Left ventricle myocardium superior (tissue), 1 donor: ENCODE results near the gene EMX2. TPM values are rescaled to one million over a fixed set of nuclear protein-coding genes. Genes with fewer than 3 reads are reported as not detected.

ENCODE experiments used
- ATAC-seq: fragments of 200-7000 bp; cut with Tn5 transposase; one replicate; pipeline ENCODE4 v1.9.1; 2020; ENCODE audit warnings: mild to moderate bottlenecking, moderate library complexity
- DNase-seq: peaks from one replicate; pipeline ENCODE4 v3.0.0-alpha.2; 2020
- intact Hi-C: fragments of 100-400 bp; cut with micrococcal nuclease; formaldehyde crosslinking; loops from one replicate; pipeline ENCODE4 v1.11.0; 2022
- total RNA-seq: library from RNA; stranded (reverse); fragmentation: NEBNext Ultra II Directional; extraction: Animal tissue kit (Norgen Biotek cat#: 25700); gene quantifications from one replicate; pipeline ENCODE4 v1.2.1, GENCODE V29; 2021
- donor health status: DM: no; HTN: yes; CAD: no; lungs with severe emphysema.

The EMX2 gene
- total RNA-seq, 1 donor from 2014 or later, result 0.42 TPM

DNA sequence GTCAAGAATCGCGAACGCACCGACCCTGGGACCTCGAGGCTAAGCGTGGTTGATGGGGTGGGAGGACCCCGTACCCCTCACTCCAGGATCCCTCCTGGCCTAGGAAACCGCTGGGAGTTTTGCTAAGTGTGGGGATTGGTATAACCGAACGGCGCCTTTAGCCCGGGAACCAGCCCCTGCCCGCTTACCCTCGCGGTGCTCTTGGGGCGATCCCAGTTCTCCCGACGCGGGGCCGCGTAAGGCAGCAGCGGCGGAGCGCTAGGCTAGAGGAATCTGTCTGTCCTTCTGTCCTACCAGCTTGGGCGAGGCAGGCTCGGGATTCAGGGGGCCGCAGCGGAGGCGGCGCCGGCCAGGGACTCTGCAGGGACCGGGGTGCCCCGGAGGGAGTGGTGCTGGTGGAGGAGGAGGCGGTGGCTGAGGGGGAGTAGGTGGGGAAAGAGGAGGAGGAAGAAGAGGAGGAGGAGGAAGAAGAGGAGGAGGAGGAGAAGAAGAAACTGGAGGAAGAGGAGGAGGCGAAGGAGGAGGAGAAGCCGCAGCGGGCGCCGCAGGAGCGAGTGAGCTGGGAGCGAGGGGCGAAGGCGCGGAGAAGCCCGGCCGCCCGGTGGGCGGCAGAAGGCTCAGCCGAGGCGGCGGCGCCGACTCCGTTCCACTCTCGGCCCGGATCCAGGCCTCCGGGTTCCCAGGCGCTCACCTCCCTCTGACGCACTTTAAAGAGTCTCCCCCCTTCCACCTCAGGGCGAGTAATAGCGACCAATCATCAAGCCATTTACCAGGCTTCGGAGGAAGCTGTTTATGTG, 439 bp upstream of the EMX2 start:
- DNase-seq (no peak), ATAC-seq (peak; percentile 39)
- intact Hi-C loops, result no loop called here

DNA sequence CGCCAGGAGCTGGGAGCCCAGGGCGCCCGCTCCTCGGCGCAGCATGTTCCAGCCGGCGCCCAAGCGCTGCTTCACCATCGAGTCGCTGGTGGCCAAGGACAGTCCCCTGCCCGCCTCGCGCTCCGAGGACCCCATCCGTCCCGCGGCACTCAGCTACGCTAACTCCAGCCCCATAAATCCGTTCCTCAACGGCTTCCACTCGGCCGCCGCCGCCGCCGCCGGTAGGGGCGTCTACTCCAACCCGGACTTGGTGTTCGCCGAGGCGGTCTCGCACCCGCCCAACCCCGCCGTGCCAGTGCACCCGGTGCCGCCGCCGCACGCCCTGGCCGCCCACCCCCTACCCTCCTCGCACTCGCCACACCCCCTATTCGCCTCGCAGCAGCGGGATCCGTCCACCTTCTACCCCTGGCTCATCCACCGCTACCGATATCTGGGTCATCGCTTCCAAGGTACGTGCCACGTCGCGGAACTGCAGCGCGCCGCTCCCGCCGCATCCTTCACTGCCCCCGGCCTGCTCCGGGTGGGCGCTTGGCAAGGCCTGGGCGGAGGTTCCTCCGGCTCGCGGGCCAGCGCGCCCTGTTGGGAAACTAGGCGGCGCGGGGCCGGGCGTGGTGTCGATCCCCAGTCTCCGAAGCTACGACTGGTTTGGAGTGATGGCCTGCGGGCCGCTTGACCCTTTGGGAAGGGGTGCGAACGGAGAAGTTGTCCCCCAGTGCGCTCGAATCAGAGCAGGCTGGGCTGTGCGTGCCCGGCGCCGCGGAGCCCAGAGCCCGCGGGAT, 868 bp downstream of the EMX2 start:
- DNase-seq (no peak), ATAC-seq (no peak)
- intact Hi-C loops, result no loop called here

DNA sequence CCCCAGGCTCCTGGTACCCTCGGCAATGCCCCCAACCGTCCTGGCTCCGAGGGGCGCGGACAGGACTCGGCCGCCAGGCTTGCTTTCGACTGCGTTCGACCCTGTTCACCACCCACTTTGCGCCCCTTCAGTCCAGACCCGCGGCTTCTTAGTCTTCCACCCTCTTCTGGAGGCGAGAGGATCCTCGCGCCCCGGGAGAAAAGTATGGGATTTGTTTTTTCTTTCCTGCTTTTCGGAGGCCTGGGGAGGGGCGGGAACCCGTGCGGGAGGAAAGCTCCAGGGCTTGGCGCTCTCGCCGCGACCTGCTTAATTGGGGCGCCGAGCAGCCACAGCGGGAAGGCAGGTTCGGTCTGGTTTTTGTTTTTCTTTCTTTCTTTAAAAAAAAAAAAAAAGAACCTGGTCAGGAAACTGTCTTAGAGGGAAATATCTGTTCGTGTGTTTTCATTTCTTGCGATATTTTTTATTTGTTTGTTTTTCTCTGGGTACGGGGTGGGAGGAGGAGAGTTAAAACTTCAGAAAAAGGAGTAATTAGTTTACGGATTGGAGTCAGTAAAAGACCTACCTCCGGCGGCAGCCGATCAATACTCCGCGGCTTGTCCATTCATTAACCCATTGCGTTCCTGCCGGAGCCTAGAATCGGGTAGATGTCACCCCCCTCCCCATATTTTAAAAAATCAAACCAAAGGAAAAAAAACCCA, 1.6 kb downstream of the EMX2 start:
- intact Hi-C loops, result no loop called here
- ATAC-seq (no peak), DNase-seq (no peak)

DNA sequence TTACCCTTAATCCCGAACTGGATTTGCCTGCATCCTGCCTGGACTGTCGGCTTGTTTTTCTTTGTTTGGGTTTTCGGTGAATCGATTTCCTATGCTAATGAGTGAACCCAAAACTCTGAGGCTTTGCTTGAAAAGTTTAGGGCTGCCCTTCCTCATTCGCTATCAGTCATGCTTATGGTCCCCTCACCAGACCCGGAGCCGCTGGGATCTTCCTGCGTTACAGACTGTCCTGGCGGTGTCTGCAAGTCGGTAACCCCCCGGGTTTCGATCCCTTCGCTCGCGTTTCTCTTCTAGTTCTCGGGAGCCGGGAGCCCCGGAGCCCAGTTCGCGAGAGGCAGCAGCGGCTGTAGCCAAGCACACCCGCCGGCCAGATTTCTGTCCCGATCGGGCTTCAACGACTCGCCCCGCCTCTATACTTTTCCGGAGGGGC, 2.2 kb downstream of the EMX2 start:
- ATAC-seq, result no peak
- DNase-seq, result no peak

DNA sequence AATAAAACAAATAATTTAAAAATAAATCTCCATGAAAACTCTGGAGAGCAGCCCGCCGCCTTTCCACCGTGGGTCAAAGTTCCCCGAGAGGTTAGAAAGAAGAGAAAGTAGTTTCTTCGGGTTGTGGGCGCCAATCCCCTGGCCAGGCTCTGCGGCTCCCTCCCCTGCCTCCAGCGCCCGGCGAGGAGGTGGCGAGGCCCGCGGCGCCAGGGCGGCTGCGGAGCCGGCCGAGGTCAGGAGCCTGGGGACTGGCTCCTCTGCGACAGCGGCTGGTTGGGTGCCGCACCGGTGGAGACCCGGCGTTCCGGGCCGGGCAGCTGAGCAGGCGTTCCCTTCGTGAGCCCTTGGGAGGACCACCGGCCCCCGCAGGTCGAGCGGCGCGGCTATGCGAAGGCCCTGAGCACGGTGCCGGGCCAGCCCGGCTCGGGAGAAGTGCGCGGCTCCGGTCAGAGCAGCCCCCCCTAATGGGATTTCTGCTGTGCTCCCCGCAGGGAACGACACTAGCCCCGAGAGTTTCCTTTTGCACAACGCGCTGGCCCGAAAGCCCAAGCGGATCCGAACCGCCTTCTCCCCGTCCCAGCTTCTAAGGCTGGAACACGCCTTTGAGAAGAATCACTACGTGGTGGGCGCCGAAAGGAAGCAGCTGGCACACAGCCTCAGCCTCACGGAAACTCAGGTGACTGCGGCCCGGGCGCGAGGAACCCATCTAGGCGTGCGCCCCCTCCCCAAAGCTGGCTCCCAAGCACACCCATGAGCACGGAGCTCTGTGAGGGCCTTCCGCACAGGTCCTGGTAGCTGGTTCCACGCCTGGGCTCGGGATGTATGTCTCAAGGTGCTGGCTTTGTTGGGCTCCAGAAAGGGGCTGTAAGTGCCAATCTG, 2.8 kb downstream of the EMX2 start:
- ATAC-seq (peak; percentile 31), DNase-seq (no peak)

More for the DNA sequence above, 2.2 kb downstream of the EMX2 start:
- intact Hi-C loops, result no loop called here

DNA sequence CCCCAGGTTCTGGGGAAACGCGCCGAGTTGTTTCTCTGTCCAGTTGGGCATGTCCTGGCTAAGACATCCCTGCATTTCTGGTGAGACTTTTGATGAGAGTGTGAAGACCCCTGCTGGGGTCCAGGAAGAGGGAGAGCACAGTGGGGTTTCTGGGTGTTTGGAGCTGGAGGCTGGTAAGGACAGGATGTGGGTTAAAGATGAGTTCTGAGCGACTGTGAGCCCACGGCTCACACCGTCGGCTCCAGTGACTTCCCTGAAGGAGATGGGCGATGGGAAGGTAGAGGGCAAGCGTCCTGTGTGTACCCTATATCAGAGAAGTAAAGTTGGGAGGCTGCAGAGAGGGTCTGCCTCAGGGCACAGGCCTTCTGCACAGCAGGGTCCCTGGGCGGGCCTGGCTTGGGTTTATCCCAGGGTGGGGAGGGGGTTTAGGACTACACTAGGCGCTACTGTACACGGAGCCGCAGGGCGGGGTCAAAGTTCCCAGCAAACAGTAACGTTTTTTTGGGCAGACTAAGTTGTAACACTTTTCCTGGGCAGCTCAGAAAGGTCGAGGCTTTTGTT, 3.6 kb downstream of the EMX2 start:
- no peak for DNase-seq
- no peak for ATAC-seq
- intact Hi-C loops, result no loop called here

More for the DNA sequence above, 2.8 kb downstream of the EMX2 start:
- intact Hi-C loops, result no loop called here

DNA sequence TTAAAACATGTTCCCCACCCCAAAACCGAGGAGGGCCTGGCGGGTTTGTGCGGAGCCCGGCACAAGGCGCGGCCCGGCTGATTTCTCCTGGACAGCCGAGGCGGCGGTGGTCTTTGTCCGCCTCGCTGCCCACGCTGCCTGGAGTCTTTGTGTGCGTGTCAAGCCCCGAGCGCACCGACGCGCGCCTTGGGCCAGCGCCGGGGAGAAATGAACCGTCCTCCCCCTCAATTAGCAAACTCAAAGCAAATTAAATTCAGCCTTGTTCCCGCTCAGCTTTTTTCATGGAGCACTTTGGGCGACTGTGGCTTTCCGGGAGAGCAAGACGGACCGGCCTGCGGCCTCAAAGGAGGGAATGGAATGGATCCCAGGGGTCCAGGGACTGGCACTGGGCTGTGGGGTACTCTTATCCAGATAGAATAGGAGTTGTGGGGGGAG, 4.1 kb downstream of the EMX2 start:
- intact Hi-C loops, result no loop called here
- DNase-seq, result no peak

DNA sequence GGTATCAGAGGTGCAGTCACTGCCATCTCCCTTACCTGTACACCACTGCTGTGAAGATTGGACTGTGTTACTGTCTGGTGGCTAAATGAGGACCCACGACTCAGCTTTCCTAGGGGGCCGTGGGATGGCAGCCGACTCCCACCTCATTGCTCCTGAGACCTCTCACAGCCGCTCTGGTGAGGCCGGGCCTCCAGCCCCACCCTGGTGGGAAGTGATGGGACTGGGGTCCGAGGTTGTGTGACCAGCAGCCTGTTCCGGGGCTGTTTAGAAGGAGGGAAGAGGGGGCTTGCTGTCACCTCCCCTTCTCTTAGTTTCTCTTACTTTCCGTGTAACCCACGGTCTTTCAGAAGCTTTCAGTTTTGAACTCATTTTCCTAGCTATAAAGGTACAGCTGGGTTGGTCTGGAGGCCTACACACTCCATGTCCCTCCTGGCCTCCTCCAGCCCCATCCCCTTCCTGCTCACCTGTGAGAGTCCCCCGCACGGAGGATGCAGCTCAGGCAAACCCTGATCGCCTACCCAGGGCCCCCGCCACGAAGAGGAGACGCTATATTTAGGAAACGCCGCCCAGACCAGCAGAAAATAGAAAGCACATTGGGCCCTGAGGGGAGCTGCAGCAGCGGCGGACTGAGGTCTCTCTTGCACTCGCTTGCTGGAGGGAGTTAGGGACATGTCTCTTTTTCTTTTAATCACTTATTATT, 4.6 kb downstream of the EMX2 start:
- ATAC-seq, result no peak
- intact Hi-C loops, result no loop called here
- DNase-seq, result no peak

More for the DNA sequence above, 4.1 kb downstream of the EMX2 start:
- no peak for ATAC-seq

DNA sequence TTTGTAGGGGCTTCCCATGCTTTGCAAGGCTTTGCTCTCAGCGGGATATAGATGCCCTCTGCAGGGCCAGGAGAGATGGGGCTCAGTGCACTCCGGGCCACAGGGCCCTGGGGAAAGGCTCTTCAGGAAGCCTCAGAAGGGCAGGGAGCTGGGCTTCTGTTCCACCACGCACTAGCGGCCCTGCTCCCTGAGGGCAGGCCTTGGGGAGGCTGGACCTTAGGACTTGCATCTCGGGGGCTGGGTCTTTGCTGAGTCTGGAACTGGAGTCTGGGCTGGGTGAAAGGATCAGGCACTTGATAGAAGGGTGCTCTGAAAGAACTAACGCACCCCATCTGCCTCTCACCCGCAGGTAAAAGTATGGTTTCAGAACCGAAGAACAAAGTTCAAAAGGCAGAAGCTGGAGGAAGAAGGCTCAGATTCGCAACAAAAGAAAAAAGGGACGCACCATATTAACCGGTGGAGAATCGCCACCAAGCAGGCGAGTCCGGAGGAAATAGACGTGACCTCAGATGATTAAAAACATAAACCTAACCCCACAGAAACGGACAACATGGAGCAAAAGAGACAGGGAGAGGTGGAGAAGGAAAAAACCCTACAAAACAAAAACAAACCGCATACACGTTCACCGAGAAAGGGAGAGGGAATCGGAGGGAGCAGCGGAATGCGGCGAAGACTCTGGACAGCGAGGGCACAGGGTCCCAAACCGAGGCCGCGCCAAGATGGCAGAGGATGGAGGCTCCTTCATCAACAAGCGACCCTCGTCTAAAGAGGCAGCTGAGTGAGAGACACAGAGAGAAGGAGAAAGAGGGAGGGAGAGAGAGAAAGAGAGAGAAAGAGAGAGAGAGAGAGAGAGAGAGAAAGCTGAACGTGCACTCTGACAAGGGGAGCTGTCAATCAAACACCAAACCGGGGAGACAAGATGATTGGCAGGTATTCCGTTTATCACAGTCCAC, 5.4 kb downstream of the EMX2 start:
- no peak for DNase-seq
- intact Hi-C loops, result no loop called here
- ATAC-seq, result no peak

DNA sequence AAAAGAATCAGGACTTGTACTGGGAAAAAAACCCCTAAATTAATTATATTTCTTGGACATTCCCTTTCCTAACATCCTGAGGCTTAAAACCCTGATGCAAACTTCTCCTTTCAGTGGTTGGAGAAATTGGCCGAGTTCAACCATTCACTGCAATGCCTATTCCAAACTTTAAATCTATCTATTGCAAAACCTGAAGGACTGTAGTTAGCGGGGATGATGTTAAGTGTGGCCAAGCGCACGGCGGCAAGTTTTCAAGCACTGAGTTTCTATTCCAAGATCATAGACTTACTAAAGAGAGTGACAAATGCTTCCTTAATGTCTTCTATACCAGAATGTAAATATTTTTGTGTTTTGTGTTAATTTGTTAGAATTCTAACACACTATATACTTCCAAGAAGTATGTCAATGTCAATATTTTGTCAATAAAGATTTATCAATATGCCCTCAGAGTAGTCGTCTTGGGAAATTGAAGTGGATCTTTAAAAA, 6.6 kb downstream of the EMX2 start:
- intact Hi-C loops, result no loop called here
- ATAC-seq (no peak), DNase-seq (no peak)

DNA sequence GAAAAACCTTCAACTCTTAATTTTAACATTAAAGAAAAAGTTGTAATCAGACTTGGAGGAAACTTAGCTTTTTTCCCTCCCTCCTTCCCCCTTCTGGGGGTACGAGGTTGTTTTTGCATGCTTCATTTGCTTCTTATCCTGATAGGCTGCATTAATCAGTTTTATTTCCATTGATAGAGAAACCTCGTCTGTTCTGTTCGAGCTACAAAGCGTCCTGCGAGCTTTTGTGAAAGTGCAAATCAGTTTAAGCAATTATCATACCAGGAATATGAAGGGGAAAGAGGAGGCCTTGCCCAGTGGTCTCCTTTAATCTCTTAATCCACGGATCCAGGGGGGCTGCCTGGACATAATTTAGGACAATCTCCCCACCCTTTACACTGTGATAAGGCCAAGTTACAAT, 7.5 kb downstream of the EMX2 start:
- ATAC-seq (no peak), DNase-seq (no peak)
- intact Hi-C loops, result no loop called here

DNA sequence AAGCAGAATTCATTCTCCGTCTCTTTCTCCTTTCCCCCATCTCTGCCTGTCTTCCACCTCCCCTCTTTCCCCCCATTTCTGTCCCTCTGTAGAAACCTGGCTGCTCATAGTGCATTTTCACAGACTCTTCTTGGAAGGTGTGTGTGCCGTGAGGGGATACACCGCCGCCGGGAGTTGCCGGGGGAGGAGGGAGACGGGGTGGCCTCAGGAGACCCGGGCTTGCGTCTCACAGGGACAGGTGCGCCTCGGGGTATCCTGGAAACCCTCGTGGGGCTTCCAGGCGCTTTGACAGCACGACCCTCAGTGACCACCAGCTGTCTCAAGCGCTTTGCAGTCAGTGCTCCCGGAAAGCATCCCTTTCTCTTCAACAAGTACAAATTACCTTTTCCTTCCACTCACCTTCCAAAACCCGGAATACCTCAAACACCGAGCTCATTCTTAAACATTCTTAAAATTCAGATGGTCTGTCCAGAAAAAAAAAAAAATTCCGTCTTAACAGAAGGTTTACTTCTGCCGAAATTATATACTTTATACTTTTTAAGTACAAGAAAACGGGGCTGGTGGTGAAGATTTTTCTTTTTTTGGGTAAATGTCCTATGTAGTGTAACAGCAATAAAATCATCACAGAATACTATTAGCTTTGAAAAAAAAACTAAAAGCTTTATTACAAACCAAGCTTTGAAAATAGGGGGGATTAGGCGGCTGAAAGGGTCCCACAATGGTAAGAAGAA, 8.2 kb downstream of the EMX2 start:
- DNase-seq, result no peak
- ATAC-seq, result no peak
- intact Hi-C loops, result no loop called here

DNA sequence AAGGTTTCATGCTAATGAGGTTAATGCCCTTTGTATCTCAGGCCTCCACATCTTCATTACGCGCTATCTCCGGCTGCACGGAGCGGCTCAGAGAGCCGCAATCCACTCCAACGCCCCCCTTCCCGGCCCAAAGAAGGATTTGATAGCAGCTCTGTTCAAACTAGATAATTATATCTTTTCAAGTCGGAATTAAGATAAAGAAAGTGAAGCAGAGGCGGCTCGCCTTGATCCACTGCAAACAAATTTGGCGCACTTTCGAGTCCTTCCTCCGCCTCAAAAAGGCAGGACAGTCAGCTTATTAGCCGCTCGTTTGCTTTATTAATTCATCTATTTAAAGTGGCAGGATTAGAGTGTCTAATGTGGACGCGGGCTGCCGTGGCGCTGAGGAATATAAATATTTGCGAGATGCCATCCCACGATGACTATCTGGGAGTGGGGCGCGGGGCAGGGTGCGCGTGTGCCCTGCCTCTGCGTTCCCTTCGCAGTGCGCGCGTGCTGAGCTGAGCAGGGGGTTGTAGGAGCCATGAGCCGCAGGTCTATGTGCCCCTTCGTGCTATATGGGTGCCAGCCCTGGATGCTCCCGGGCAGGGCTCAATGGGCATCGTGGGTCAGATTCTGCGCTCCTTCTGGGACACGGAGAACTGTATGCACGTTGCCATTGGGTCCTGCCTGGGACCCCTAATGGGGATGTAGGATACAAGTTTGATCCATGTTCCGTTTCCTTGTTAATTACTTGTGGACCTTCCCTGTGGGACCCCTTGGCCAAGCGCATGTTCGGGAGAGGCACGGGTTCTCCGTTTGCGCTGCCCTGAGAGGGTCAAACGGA, 9.0 kb downstream of the EMX2 start:
- intact Hi-C loops, result no loop called here
- DNase-seq, result no peak
- no peak for ATAC-seq

DNA sequence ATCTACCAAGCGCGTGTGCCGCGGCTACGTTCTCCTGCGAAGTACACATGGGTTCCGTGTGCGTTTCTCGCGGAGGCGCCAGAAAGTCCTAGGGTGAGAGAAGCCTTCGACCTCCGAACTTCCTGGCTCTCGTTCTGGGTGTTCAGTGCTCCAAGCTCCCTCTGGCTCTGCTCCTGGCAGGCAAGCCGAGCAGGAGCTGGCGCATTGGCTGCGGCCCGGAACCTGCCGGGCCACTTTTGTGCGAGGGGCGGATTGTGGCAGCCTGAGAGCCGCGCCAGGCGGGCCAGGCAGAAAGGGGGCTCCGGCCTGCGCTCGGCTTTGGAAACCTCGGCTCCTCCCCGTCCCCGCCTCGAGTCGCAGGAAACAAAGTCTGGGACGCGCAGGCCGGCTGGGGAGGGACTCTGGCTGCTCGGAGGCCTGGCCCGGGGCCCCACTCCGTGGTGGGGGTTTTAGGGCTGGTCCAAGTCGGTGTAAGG, 9.6 kb downstream of the EMX2 start:
- no peak for ATAC-seq
- no peak for DNase-seq
- intact Hi-C loops, result no loop called here

DNA sequence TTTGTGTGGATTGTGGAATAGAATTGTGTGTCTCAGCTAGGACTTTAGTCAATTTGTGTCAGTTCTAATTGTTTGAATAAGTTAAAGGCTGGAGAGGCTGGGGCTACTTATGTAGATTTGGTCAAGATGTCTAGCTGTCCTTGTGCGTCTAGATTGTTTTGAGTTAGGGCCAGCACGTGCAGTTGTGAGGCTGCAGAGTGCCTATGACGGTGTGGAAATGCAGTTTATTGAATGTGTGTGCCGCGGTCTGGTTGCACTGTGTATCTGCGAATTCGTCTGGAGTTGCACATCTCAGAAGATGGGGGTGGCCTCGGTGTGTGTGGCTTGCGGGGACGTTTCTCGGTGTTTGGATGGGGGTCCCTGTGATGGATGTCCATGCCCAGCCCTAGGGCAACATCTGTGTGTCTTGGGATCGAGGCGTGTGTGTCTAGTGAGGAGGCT, 10.2 kb downstream of the EMX2 start:
- DNase-seq (no peak), ATAC-seq (no peak)
- intact Hi-C loops, result no loop called here
